ENCODE measurements around the gene LPP. TPM values are rescaled to one million over a fixed set of nuclear protein-coding genes. Genes with fewer than 3 reads are reported as not detected.

Gene LPP
- total RNA-seq, 1 donor: 77.4 TPM

GRCh38 chr3:188826574-188826973 lies 672.6 kb downstream of the LPP start:
- no peak for DNase-seq (ENCODE audit: insufficient read length, low spot score, missing footprints)
- Histone ChIP-seq H3K4me1 (ENCODE audit: insufficient read depth, low read length) (no peaks in the 10 kb centered on the region), H3K4me2 (ENCODE audit: insufficient read depth, low read length) (no peak overlapping the region), H3K79me2 (ENCODE audit: insufficient read depth, low read length) (no peaks in the 10 kb centered on the region), H3K9me3 (ENCODE audit: low read depth, low read length) (no peaks in the 10 kb centered on the region), H3K27ac (ENCODE audit: low read depth, low read length) (no peak overlapping the region), H3K36me3 (ENCODE audit: insufficient read depth, low read length) (no peaks in the 10 kb centered on the region), H4K20me1 (ENCODE audit: insufficient read depth, low read length) (peaks cover 5% of the 10 kb centered on the region), H3K27me3 (ENCODE audit: insufficient read depth, low read length) (no peaks in the 10 kb centered on the region), H3K4me3 (ENCODE audit: insufficient read depth, low read length) (no peak overlapping the region), H2AFZ (ENCODE audit: low read length) (no peak overlapping the region)
- no peak for TF ChIP-seq CTCF (IDR thresholded peaks at IDR 0.05; ENCODE audit: extremely low read depth, low read depth, low read length)

- no peak for DNase-seq (ENCODE audit: insufficient read length, low spot score, missing footprints)
- Histone ChIP-seq H3K4me3 (ENCODE audit: insufficient read depth, low read length) (no peak overlapping the region), H3K9me3 (ENCODE audit: low read depth, low read length) (no peaks in the 10 kb centered on the region), H3K4me1 (ENCODE audit: insufficient read depth, low read length) (no peaks in the 10 kb centered on the region), H4K20me1 (ENCODE audit: insufficient read depth, low read length) (peaks cover 6% of the 10 kb centered on the region), H2AFZ (ENCODE audit: low read length) (no peak overlapping the region), H3K27me3 (ENCODE audit: insufficient read depth, low read length) (no peaks in the 10 kb centered on the region), H3K79me2 (ENCODE audit: insufficient read depth, low read length) (no peaks in the 10 kb centered on the region), H3K4me2 (ENCODE audit: insufficient read depth, low read length) (no peak overlapping the region), H3K36me3 (ENCODE audit: insufficient read depth, low read length) (no peaks in the 10 kb centered on the region), H3K27ac (ENCODE audit: low read depth, low read length) (no peak overlapping the region)
- TF ChIP-seq CTCF (IDR thresholded peaks at IDR 0.05; ENCODE audit: extremely low read depth, low read depth, low read length): no peak
Observed at GRCh38 chr3:188827103-188827502, 673.1 kb downstream of the LPP start.

GRCh38 chr3:188827576-188827975 lies 673.6 kb downstream of the LPP start:
- DNase-seq (ENCODE audit: insufficient read length, low spot score, missing footprints): no peak
- Histone ChIP-seq H3K79me2 (ENCODE audit: insufficient read depth, low read length) (no peaks in the 10 kb centered on the region), H3K4me3 (ENCODE audit: insufficient read depth, low read length) (no peak overlapping the region), H3K27me3 (ENCODE audit: insufficient read depth, low read length) (no peaks in the 10 kb centered on the region), H2AFZ (ENCODE audit: low read length) (no peak overlapping the region), H3K4me1 (ENCODE audit: insufficient read depth, low read length) (peaks cover 2% of the 10 kb centered on the region), H3K36me3 (ENCODE audit: insufficient read depth, low read length) (no peaks in the 10 kb centered on the region), H3K27ac (ENCODE audit: low read depth, low read length) (no peak overlapping the region), H4K20me1 (ENCODE audit: insufficient read depth, low read length) (peaks cover 8% of the 10 kb centered on the region), H3K4me2 (ENCODE audit: insufficient read depth, low read length) (no peak overlapping the region), H3K9me3 (ENCODE audit: low read depth, low read length) (no peaks in the 10 kb centered on the region)
- no peak for TF ChIP-seq CTCF (IDR thresholded peaks at IDR 0.05; ENCODE audit: extremely low read depth, low read depth, low read length)

- Histone ChIP-seq H3K4me2 (ENCODE audit: insufficient read depth, low read length) (no peak overlapping the region), H3K4me3 (ENCODE audit: insufficient read depth, low read length) (no peak overlapping the region), H3K27ac (ENCODE audit: low read depth, low read length) (no peak overlapping the region), H3K36me3 (ENCODE audit: insufficient read depth, low read length) (no peaks in the 10 kb centered on the region), H2AFZ (ENCODE audit: low read length) (no peak overlapping the region), H3K4me1 (ENCODE audit: insufficient read depth, low read length) (peaks cover 4% of the 10 kb centered on the region), H3K79me2 (ENCODE audit: insufficient read depth, low read length) (no peaks in the 10 kb centered on the region), H3K9me3 (ENCODE audit: low read depth, low read length) (no peaks in the 10 kb centered on the region), H3K27me3 (ENCODE audit: insufficient read depth, low read length) (no peaks in the 10 kb centered on the region), H4K20me1 (ENCODE audit: insufficient read depth, low read length) (peaks cover 8% of the 10 kb centered on the region)
- no peak for DNase-seq (ENCODE audit: insufficient read length, low spot score, missing footprints)
- no peak for TF ChIP-seq CTCF (IDR thresholded peaks at IDR 0.05; ENCODE audit: extremely low read depth, low read depth, low read length)
Observed at GRCh38 chr3:188829130-188829529, 675.2 kb downstream of the LPP start.
